Endodermal cell (in vitro differentiated cells): ENCODE data around the gene PPP5C. TPM values are rescaled to one million over a fixed set of nuclear protein-coding genes. Genes with fewer than 3 reads are reported as not detected.

Experiments
- DNase-seq: peaks from one replicate; pipeline ENCODE4 v3.0.0-alpha.2; 2017
- H3K27ac ChIP-seq: 2 replicates; pipeline ENCODE4 v1.5.1; 2013; ENCODE audit warnings: mild to moderate bottlenecking, low read depth, low read length, moderate library complexity
- H3K27me3 ChIP-seq: 2 replicates; pipeline ENCODE4 v1.6.1; 2013; ENCODE audit warnings: mild to moderate bottlenecking, low read length, moderate library complexity; ENCODE audit not compliant: insufficient read depth, control insufficient read depth, poor library complexity, severe bottlenecking
- H3K36me3 ChIP-seq: 2 replicates; pipeline ENCODE4 v1.7.0; 2013; ENCODE audit warnings: mild to moderate bottlenecking, low read length, moderate library complexity; ENCODE audit not compliant: control insufficient read depth, insufficient read depth
- H3K4me1 ChIP-seq: one replicate; pipeline ENCODE4 v1.7.0; 2013; ENCODE audit warnings: low read length; ENCODE audit not compliant: control insufficient read depth, insufficient read depth
- H3K4me3 ChIP-seq: 2 replicates; pipeline ENCODE4 v1.5.1; 2013; ENCODE audit warnings: mild to moderate bottlenecking, low read length, moderate library complexity
- H3K9ac ChIP-seq: 2 replicates; pipeline ENCODE4 v1.6.1; 2013; ENCODE audit warnings: mild to moderate bottlenecking, low read length, moderate library complexity; ENCODE audit not compliant: poor library complexity, severe bottlenecking; ENCODE audit errors: extremely low read depth
- H3K9me3 ChIP-seq: 2 replicates; pipeline ENCODE4 v1.6.1; 2013; ENCODE audit warnings: mild to moderate bottlenecking, low read length, moderate library complexity; ENCODE audit not compliant: control insufficient read depth
- H3K27ac Mint-ChIP-seq: 2 replicates; pipeline ENCODE4 v1.8.0; 2020; ENCODE audit warnings: mixed read lengths
- H3K27me3 Mint-ChIP-seq: 2 replicates; pipeline ENCODE4 v1.8.0; 2021; ENCODE audit warnings: mild to moderate bottlenecking, mixed read lengths; ENCODE audit not compliant: insufficient read depth
- H3K36me3 Mint-ChIP-seq: 2 replicates; pipeline ENCODE4 v1.8.0; 2020; ENCODE audit warnings: low read depth, mixed read lengths
- H3K4me1 Mint-ChIP-seq: 2 replicates; pipeline ENCODE4 v1.8.0; 2020; ENCODE audit warnings: mixed read lengths
- H3K4me3 Mint-ChIP-seq: 2 replicates; pipeline ENCODE4 v1.8.0; 2020; ENCODE audit warnings: mild to moderate bottlenecking, moderate library complexity, mixed read lengths
- H3K9me3 Mint-ChIP-seq: 2 replicates; pipeline ENCODE4 v1.8.0; 2020; ENCODE audit warnings: mild to moderate bottlenecking, mixed read lengths
- CTCF ChIP-seq: fragments of 200-600 bp; sonication (generic); conservative IDR thresholded peaks from 2 replicates; pipeline ENCODE4 v1.5.0; 2021; ENCODE audit warnings: antibody characterized with exemption, mild to moderate bottlenecking
- WGBS, 2 experiments: methylation state at CpG; one replicate each; pipeline versions ENCODE4 v1.1.5 to v1.1.7; 2013; ENCODE audit warnings: missing lambda C conversion rate in 2 of 2, mixed read lengths in 1 of 2; ENCODE audit not compliant: insufficient coverage in 1 of 2, insufficient read length in 1 of 2; 5-methylcytosine and 5-hydroxymethylcytosine counted together
- total RNA-seq, 2 donors: library from RNA; stranded (reverse); fragmentation: NEBNext Ultra II Directional in 1 of 2; extraction: Animal tissue kit (Norgen Biotek cat#: 25700) in 1 of 2; gene quantifications; 2 replicates in 1 of 2; 3 replicates in 1 of 2; pipeline ENCODE4 v1.2.1, GENCODE V29; 2021

PPP5C gene
- total RNA-seq, 2 donors from 2014 or later: 101 to 112 TPM

DNA sequence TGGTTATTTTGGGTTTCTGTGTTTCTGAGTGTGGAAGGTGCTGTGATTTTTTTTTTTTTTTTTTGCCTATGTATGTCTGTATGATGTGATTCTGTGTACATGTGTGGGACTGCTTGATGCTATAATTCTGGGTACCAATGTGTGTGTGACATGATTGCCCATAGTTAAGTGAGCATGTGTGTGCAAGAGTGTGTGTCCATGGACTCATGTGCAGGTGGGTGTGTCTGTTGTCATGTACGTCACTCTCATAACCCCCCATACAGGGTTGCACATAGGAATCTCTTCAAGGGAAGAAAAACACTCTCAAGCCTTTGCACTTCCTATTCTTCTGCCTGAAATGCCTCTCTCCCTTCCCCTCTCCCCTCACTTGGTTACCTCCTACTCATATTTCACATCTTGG lies 2.5 kb upstream of the PPP5C start:
- 86 to 100% methylated on average over 1 of the region's 1 CpG for WGBS, 2 experiments
- H3K4me3 ChIP-seq: no peak overlapping the region
- no peak for DNase-seq

GRCh38 chr19:46345157-46345556 lies 1.7 kb upstream of the PPP5C start:
- no peak overlapping the region for H3K9ac ChIP-seq
- no peak overlapping the region for H3K4me3 Mint-ChIP-seq
- peaks cover 23% of the 10 kb centered on the region for H3K4me1 Mint-ChIP-seq
- no peaks in the 10 kb centered on the region for H3K4me1 ChIP-seq
- H3K27ac Mint-ChIP-seq: no peak overlapping the region
- peaks cover 5% of the 10 kb centered on the region for H3K36me3 ChIP-seq
- no peaks in the 10 kb centered on the region for H3K27me3 ChIP-seq
- no peaks in the 10 kb centered on the region for H3K9me3 ChIP-seq
- no peak overlapping the region for H3K27ac ChIP-seq
- no peaks in the 10 kb centered on the region for H3K9me3 Mint-ChIP-seq
- TF ChIP-seq CTCF: no peak
- 92 to 98% methylated on average over 2 to 5 of the region's 5 CpGs for WGBS, 2 experiments
- H3K4me3 ChIP-seq: no peak overlapping the region
- peaks cover 2% of the 10 kb centered on the region for H3K27me3 Mint-ChIP-seq
- H3K36me3 Mint-ChIP-seq: peaks cover 23% of the 10 kb centered on the region
- DNase-seq: no peak

More for the DNA sequence above, 2.5 kb upstream of the PPP5C start:
- Mint-ChIP-seq H3K4me1 (peaks cover 17% of the 10 kb centered on the region), H3K4me3 (no peak overlapping the region), H3K9me3 (no peaks in the 10 kb centered on the region), H3K27ac (no peak overlapping the region), H3K36me3 (peaks cover 22% of the 10 kb centered on the region), H3K27me3 (peaks cover 2% of the 10 kb centered on the region)
- Histone ChIP-seq H3K9me3 (no peaks in the 10 kb centered on the region), H3K4me1 (no peaks in the 10 kb centered on the region), H3K9ac (no peak overlapping the region), H3K27ac (no peak overlapping the region), H3K36me3 (peaks cover 5% of the 10 kb centered on the region), H3K27me3 (no peaks in the 10 kb centered on the region)
- TF ChIP-seq CTCF: no peak

GRCh38 chr19:46347572-46347883 lies 641 bp downstream of the PPP5C start:
- Histone ChIP-seq H3K36me3 (peaks cover 16% of the 10 kb centered on the region), H3K4me1 (no peaks in the 10 kb centered on the region), H3K9me3 (no peaks in the 10 kb centered on the region), H3K27me3 (no peaks in the 10 kb centered on the region), H3K9ac (peak overlapping the region; percentile 81), H3K4me3 (peak overlapping the region; percentile 84), H3K27ac (no peak overlapping the region)
- 0 to 10% methylated on average over 2 to 3 of the region's 3 CpGs for WGBS, 2 experiments
- peak overlapping the region; percentile 98 for H3K4me3 Mint-ChIP-seq
- peak overlapping the region; percentile 95 for H3K27ac Mint-ChIP-seq
- TF ChIP-seq CTCF: peak; percentile 36
- peaks cover 18% of the 10 kb centered on the region for H3K36me3 Mint-ChIP-seq
- H3K4me1 Mint-ChIP-seq: peaks cover 23% of the 10 kb centered on the region
- no peak for DNase-seq
- no peaks in the 10 kb centered on the region for H3K9me3 Mint-ChIP-seq
- H3K27me3 Mint-ChIP-seq: no peaks in the 10 kb centered on the region
